ENCODE data around the gene NTRK2.

NTRK2 gene

GRCh38 chr9:84754461-84754860, 84.9 kb downstream of the NTRK2 start:
- H3K36me3 ChIP-seq (ENCODE audit: insufficient read depth, low read length), result no peaks in the 10 kb centered on the region
- H4K20me1 ChIP-seq (ENCODE audit: insufficient read depth, low read length), result no peaks in the 10 kb centered on the region
- no peak overlapping the region for H3K27ac ChIP-seq (ENCODE audit: low read depth, low read length, poor library complexity, severe bottlenecking)
- no peaks in the 10 kb centered on the region for H3K9me3 ChIP-seq (ENCODE audit: low read length)
- H2AFZ ChIP-seq (ENCODE audit: low read length), result no peak overlapping the region
- H3K4me2 ChIP-seq (ENCODE audit: low read length), result no peak overlapping the region
- no peaks in the 10 kb centered on the region for H3K9me2 ChIP-seq (ENCODE audit: low read depth, low read length)
- H3F3A ChIP-seq (ENCODE audit: insufficient read depth, low read length), result no peaks in the 10 kb centered on the region
- no peaks in the 10 kb centered on the region for H3K79me2 ChIP-seq (ENCODE audit: insufficient read depth, low read length)
- no peaks in the 10 kb centered on the region for H3K27me3 ChIP-seq (ENCODE audit: insufficient read depth, low read length)
- no peaks in the 10 kb centered on the region for H3K4me1 ChIP-seq (ENCODE audit: insufficient read depth, low read length, severe bottlenecking)
- H3K9ac ChIP-seq (ENCODE audit: low read length), result no peak overlapping the region
- TF ChIP-seq EZH2 (IDR thresholded peaks at IDR 0.05; ENCODE audit: borderline replicate concordance, low read length) (no peak), CTCF (IDR thresholded peaks at IDR 0.05; ENCODE audit: low read length) (no peak)
- no peak overlapping the region for H3K4me3 ChIP-seq (ENCODE audit: low read depth, low read length, poor library complexity, severe bottlenecking)

- H3K27me3 ChIP-seq (ENCODE audit: insufficient read depth, low read length), result no peaks in the 10 kb centered on the region
- no peak overlapping the region for H3K27ac ChIP-seq (ENCODE audit: low read depth, low read length, poor library complexity, severe bottlenecking)
- no peak overlapping the region for H3K9ac ChIP-seq (ENCODE audit: low read length)
- no peaks in the 10 kb centered on the region for H4K20me1 ChIP-seq (ENCODE audit: insufficient read depth, low read length)
- H3K9me2 ChIP-seq (ENCODE audit: low read depth, low read length), result no peaks in the 10 kb centered on the region
- H3F3A ChIP-seq (ENCODE audit: insufficient read depth, low read length), result no peaks in the 10 kb centered on the region
- no peak overlapping the region for H3K4me3 ChIP-seq (ENCODE audit: low read depth, low read length, poor library complexity, severe bottlenecking)
- no peak overlapping the region for H2AFZ ChIP-seq (ENCODE audit: low read length)
- H3K36me3 ChIP-seq (ENCODE audit: insufficient read depth, low read length), result no peaks in the 10 kb centered on the region
- H3K4me1 ChIP-seq (ENCODE audit: insufficient read depth, low read length, severe bottlenecking), result no peaks in the 10 kb centered on the region
- TF ChIP-seq EZH2 (IDR thresholded peaks at IDR 0.05; ENCODE audit: borderline replicate concordance, low read length) (no peak), CTCF (IDR thresholded peaks at IDR 0.05; ENCODE audit: low read length) (no peak)
- no peaks in the 10 kb centered on the region for H3K9me3 ChIP-seq (ENCODE audit: low read length)
- H3K79me2 ChIP-seq (ENCODE audit: insufficient read depth, low read length), result no peaks in the 10 kb centered on the region
- H3K4me2 ChIP-seq (ENCODE audit: low read length), result no peak overlapping the region
Observed at GRCh38 chr9:84754881-84755280, 85.4 kb downstream of the NTRK2 start.

GRCh38 chr9:84755380-84755779, 85.9 kb downstream of the NTRK2 start:
- Histone ChIP-seq H3K79me2 (ENCODE audit: insufficient read depth, low read length) (no peaks in the 10 kb centered on the region), H3K4me1 (ENCODE audit: insufficient read depth, low read length, severe bottlenecking) (no peaks in the 10 kb centered on the region), H3K9me3 (ENCODE audit: low read length) (no peaks in the 10 kb centered on the region), H3F3A (ENCODE audit: insufficient read depth, low read length) (no peaks in the 10 kb centered on the region), H3K4me2 (ENCODE audit: low read length) (no peak overlapping the region), H3K4me3 (ENCODE audit: low read depth, low read length, poor library complexity, severe bottlenecking) (no peak overlapping the region), H2AFZ (ENCODE audit: low read length) (no peak overlapping the region), H3K27me3 (ENCODE audit: insufficient read depth, low read length) (no peaks in the 10 kb centered on the region), H3K9me2 (ENCODE audit: low read depth, low read length) (no peaks in the 10 kb centered on the region), H4K20me1 (ENCODE audit: insufficient read depth, low read length) (no peaks in the 10 kb centered on the region), H3K27ac (ENCODE audit: low read depth, low read length, poor library complexity, severe bottlenecking) (no peak overlapping the region), H3K36me3 (ENCODE audit: insufficient read depth, low read length) (no peaks in the 10 kb centered on the region), H3K9ac (ENCODE audit: low read length) (no peak overlapping the region)
- no peak for TF ChIP-seq EZH2 (IDR thresholded peaks at IDR 0.05; ENCODE audit: borderline replicate concordance, low read length)

- Histone ChIP-seq H3K4me3 (ENCODE audit: low read depth, low read length, poor library complexity, severe bottlenecking) (no peak overlapping the region), H3K79me2 (ENCODE audit: insufficient read depth, low read length) (no peaks in the 10 kb centered on the region), H4K20me1 (ENCODE audit: insufficient read depth, low read length) (no peaks in the 10 kb centered on the region), H3K4me2 (ENCODE audit: low read length) (no peak overlapping the region), H2AFZ (ENCODE audit: low read length) (no peak overlapping the region), H3K4me1 (ENCODE audit: insufficient read depth, low read length, severe bottlenecking) (no peaks in the 10 kb centered on the region), H3F3A (ENCODE audit: insufficient read depth, low read length) (no peaks in the 10 kb centered on the region), H3K9me3 (ENCODE audit: low read length) (no peaks in the 10 kb centered on the region), H3K27ac (ENCODE audit: low read depth, low read length, poor library complexity, severe bottlenecking) (no peak overlapping the region), H3K9me2 (ENCODE audit: low read depth, low read length) (no peaks in the 10 kb centered on the region), H3K27me3 (ENCODE audit: insufficient read depth, low read length) (0 out of 2 replicates have a peak, but pooled peaks cover 3% of the 10 kb centered on the region), H3K36me3 (ENCODE audit: insufficient read depth, low read length) (no peaks in the 10 kb centered on the region), H3K9ac (ENCODE audit: low read length) (no peak overlapping the region)
- TF ChIP-seq EZH2 (IDR thresholded peaks at IDR 0.05; ENCODE audit: borderline replicate concordance, low read length) (no peak), CTCF (IDR thresholded peaks at IDR 0.05; ENCODE audit: low read length) (no peak)
Observed at GRCh38 chr9:84756171-84756570, 86.6 kb downstream of the NTRK2 start.
